ENCODE results near the gene SAPCD2.

SAPCD2 gene

DNA sequence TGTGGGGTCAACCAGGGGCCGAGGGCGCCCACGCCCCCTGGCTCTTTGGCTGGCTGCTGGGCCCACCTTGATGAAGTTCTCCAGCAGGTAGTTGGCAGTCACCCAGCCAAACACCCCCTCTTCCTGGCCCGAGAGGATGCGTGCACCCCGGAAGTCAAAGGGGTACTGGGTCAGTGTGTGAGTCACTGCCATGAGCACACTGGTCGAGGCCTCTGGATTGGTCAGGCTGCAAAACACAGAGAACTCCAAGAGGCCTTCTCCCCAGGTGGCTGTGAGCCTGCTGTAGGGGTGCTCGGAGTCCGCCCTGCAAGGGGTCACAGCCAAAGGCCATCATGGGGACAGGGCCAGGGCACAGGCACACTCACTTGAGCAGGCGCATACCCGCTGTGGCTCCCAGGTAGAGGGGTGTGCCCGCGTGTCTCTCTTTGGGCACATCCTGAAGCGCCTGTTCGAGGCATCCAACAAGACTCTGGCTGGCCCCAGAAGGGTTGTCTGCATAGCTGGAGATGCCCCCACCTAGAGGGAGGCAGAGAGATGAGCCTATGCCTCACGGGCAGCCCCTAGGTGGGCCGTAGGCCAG is 19.1 kb downstream of the SAPCD2 start:
- Histone ChIP-seq H3K9me3 (ENCODE audit: control insufficient read depth, low read length) (no peaks in the 10 kb centered on the region), H3K4me3 (ENCODE audit: extremely low read depth, insufficient read depth, low read length, poor library complexity, severe bottlenecking) (no peak overlapping the region), H3K4me1 (ENCODE audit: control insufficient read depth, insufficient read depth, low read length, poor library complexity, severe bottlenecking) (peaks cover 2% of the 10 kb centered on the region), H3K27ac (ENCODE audit: low read depth, low read length, severe bottlenecking) (no peak overlapping the region), H3K36me3 (ENCODE audit: control insufficient read depth, insufficient read depth, low read length) (no peaks in the 10 kb centered on the region)
- 89 to 91% methylated on average over 13 to 15 of the region's 17 CpGs for WGBS, 2 experiments (ENCODE audit: insufficient coverage in 2 of 2)

DNA sequence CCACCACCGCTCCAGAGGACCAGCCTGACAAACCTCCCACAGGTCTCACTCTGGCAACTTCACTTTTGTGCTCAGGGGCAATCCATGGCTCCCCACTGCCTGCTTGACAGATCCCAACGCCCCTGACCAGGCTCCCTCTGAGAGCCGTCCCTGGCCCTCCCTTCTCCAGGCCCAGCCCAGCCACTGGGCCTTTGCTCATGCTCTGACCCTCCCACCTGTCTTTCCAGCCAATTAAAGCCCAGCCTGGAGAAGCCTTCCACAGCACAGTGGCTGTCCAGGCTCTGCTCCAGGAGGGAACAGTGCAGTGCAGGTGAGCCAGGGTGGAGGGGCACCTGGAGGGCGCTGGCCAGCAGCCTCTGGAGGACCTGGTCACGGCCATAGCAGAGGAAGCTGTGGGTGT is 19.8 kb downstream of the SAPCD2 start:
- Histone ChIP-seq H3K4me1 (ENCODE audit: control insufficient read depth, insufficient read depth, low read length, poor library complexity, severe bottlenecking) (peaks cover 2% of the 10 kb centered on the region), H3K27ac (ENCODE audit: low read depth, low read length, severe bottlenecking) (no peak overlapping the region), H3K36me3 (ENCODE audit: control insufficient read depth, insufficient read depth, low read length) (no peaks in the 10 kb centered on the region), H3K4me3 (ENCODE audit: extremely low read depth, insufficient read depth, low read length, poor library complexity, severe bottlenecking) (no peak overlapping the region), H3K9me3 (ENCODE audit: control insufficient read depth, low read length) (no peaks in the 10 kb centered on the region)
- WGBS, 2 experiments (ENCODE audit: insufficient coverage in 2 of 2), result 74% methylated on average over 5 of the region's 5 CpGs

DNA sequence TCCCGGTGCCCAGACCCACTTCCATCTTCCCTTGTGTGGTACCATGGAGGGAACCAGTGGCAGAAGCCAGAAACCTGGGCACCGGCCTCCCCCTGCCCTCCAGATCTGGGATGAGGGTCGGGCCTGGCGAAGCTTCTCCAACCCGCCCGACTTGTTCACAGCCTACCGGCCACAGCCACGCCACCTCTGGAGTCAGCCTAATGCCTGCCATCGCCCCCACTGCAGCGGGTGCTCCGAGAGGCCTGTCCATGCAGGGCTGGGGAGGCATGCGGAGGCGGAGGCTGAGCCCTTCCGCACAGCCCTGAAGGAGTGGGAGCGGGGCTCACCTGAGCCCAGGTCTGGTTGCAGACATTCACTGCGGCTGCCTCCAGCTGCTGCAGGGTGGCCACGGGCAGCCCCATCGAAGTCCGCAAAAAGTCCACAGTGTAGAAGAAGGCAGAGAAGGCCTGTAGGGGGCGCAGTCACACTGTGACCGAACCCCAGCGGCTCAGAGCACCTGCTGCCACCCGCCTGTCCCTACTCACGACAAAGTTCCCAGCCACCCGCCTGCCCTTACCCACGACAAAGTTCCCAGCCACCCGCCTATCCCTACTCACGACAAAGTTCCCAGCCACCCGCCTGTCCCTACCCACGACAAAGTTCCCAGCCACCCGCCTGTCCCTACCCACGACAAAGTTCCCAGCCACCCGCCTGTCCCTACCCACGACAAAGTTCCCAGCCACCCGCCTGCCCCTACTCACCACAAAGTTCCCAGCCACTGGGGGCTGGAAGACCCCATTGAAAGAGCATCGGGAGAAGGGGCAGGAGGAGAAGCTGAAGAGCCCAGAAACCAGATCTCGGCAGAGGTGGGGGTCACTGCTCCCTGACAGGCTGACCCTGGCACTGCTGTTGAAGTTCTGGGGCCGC is 20.6 kb downstream of the SAPCD2 start:
- Histone ChIP-seq H3K4me1 (ENCODE audit: control insufficient read depth, insufficient read depth, low read length, poor library complexity, severe bottlenecking) (peaks cover 2% of the 10 kb centered on the region), H3K9me3 (ENCODE audit: control insufficient read depth, low read length) (no peaks in the 10 kb centered on the region), H3K4me3 (ENCODE audit: extremely low read depth, insufficient read depth, low read length, poor library complexity, severe bottlenecking) (no peak overlapping the region), H3K27ac (ENCODE audit: low read depth, low read length, severe bottlenecking) (no peak overlapping the region), H3K36me3 (ENCODE audit: control insufficient read depth, insufficient read depth, low read length) (no peaks in the 10 kb centered on the region)
- WGBS, 2 experiments (ENCODE audit: insufficient coverage in 2 of 2), result 39 to 50% methylated on average over 29 to 38 of the region's 38 CpGs

DNA sequence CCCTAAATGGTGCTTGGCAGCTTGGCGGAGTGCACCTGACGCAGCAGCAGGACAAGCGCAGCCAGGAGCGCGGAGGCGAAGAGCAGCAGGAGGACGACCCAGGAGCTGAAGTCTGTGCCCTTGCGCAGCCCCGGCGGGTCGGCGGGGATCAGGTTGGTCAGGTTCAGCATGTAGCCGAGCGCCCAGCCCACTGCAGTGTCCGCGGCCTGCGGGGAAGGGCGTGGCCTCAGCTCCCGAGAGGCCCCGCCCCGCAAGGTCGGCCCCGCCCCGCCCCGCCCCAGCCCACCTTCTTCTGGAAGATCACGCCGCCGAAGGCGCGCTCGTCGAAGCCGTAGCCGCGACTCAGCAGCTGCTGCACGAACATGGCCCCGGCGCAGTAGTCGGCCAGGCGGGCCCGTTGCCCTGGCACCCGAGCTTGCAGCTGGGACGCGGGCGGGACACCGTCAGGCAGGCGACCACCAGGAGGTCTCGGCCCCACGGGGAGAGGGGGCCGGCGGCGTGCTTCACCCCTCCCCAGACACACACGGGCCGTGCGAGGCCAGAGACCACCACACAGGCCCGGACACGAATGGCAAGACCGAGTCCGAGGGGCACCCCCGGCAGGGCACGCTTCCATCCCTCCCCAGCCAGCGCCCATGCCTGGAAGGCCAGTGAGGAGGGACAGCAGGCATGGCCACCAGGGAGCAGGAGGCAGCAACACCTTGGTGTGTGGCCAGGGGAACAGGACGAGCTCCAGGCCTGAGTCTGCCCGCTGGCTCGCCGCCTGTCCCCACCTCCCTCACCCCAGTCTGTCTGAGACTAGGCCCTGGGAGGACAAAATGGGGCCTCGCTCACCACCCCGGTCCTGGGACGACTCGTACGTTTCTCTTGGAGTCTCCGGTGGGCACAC is 21.5 kb downstream of the SAPCD2 start:
- Histone ChIP-seq H3K27ac (ENCODE audit: low read depth, low read length, severe bottlenecking) (no peak overlapping the region), H3K4me3 (ENCODE audit: extremely low read depth, insufficient read depth, low read length, poor library complexity, severe bottlenecking) (no peak overlapping the region), H3K4me1 (ENCODE audit: control insufficient read depth, insufficient read depth, low read length, poor library complexity, severe bottlenecking) (peaks cover 2% of the 10 kb centered on the region), H3K36me3 (ENCODE audit: control insufficient read depth, insufficient read depth, low read length) (no peaks in the 10 kb centered on the region), H3K9me3 (ENCODE audit: control insufficient read depth, low read length) (no peaks in the 10 kb centered on the region)
- 54 to 60% methylated on average over 56 of the region's 72 CpGs for WGBS, 2 experiments (ENCODE audit: insufficient coverage in 2 of 2)

DNA sequence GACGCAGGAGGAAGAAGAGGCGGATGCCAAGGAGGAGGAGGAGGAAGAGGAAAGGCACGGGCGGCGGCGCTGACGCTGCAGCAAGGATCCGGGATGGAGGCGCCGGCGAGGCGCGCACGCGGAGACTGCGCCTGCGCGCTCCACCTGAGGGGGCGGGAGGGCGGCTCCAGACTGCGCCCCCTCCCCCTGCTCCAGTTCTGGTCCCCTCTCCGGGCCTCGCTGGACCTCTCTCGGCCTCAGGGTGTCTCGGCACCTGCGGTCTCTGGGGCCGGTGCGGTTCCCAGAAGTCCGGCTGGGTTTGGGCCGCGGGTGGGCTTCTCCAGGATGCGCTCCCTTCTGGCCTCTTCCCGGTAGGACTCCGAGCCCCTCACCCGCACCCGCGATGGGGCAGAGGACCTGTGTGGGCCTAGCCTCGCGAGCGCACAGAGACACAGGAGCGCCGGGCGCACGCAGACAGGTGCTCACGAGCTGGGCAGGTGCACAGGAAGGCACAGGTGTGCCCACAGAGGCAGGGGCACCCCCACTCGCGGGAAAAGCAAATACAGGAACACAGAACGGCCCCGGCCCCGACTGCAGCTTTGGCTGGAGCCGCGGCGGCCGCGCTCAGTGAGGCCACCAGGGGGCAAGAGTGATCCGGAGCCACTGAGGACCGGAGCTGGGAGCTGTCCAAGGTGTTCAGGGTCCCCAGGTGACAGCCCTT is 24.1 kb downstream of the SAPCD2 start, which contains the start of gene NPDC1:
TSS of gene NPDC1 (minus strand) at position 90 of the 700 bp plus-strand sequence. CDS start 188 bp downstream, outside the sequence.
- Histone ChIP-seq H3K36me3 (ENCODE audit: control insufficient read depth, insufficient read depth, low read length) (no peaks in the 10 kb centered on the region), H3K4me1 (ENCODE audit: control insufficient read depth, insufficient read depth, low read length, poor library complexity, severe bottlenecking) (no peaks in the 10 kb centered on the region), H3K9me3 (ENCODE audit: control insufficient read depth, low read length) (no peaks in the 10 kb centered on the region), H3K27ac (ENCODE audit: low read depth, low read length, severe bottlenecking) (no peak within 1 kb of the TSS), H3K4me3 (ENCODE audit: extremely low read depth, insufficient read depth, low read length, poor library complexity, severe bottlenecking) (peak within 1 kb of the TSS; percentile 50)
- WGBS, 2 experiments (ENCODE audit: insufficient coverage in 2 of 2), result 0 to 1% methylated on average over 56 to 57 of the region's 57 CpGs

DNA sequence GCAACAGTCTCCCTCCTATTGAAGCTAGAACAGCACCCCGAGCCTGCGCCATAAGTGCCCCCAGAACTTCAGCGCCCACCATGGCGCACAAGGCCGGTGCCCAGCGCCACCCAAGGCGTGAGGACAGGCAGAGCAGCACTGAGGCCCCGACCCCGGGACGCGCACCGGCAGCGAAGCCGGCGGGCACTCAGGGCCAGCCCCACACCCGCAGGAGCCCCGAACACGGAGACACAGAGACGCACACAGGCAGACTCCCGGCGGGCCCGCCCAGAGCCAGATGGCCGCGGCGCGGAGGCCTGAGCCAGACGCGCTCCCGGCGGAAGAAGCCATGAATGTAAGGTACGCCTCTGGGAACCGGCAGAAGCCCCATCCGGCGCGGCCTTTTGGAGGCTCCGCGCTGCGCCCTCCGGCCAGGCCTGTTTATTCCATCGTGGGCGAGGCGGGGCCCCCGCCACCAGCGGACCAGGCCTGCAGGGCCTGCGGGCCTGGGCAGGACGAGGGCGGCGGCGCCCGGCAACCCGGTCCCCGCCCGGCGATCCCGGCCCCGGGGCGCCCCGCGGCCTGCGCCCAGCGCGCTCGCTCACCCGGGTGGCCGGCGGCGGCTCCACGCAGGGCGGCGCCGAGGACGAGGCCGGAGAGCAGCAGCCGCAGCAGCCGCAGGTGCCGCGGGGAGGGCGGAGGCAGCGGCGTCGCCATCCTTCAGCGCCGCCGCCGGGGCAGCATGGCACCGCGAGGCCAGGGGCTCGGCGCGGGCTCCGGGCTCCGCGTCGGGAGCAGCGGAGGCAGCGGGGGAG is 24.9 kb downstream of the SAPCD2 start:
- H3K4me3 ChIP-seq (ENCODE audit: extremely low read depth, insufficient read depth, low read length, poor library complexity, severe bottlenecking), result peak overlapping the region; percentile 50
- no peak overlapping the region for H3K27ac ChIP-seq (ENCODE audit: low read depth, low read length, severe bottlenecking)
- H3K36me3 ChIP-seq (ENCODE audit: control insufficient read depth, insufficient read depth, low read length), result no peaks in the 10 kb centered on the region
- WGBS, 2 experiments (ENCODE audit: insufficient coverage in 2 of 2), result 7 to 8% methylated on average over 75 to 77 of the region's 96 CpGs
- no peaks in the 10 kb centered on the region for H3K9me3 ChIP-seq (ENCODE audit: control insufficient read depth, low read length)
- H3K4me1 ChIP-seq (ENCODE audit: control insufficient read depth, insufficient read depth, low read length, poor library complexity, severe bottlenecking), result no peaks in the 10 kb centered on the region

DNA sequence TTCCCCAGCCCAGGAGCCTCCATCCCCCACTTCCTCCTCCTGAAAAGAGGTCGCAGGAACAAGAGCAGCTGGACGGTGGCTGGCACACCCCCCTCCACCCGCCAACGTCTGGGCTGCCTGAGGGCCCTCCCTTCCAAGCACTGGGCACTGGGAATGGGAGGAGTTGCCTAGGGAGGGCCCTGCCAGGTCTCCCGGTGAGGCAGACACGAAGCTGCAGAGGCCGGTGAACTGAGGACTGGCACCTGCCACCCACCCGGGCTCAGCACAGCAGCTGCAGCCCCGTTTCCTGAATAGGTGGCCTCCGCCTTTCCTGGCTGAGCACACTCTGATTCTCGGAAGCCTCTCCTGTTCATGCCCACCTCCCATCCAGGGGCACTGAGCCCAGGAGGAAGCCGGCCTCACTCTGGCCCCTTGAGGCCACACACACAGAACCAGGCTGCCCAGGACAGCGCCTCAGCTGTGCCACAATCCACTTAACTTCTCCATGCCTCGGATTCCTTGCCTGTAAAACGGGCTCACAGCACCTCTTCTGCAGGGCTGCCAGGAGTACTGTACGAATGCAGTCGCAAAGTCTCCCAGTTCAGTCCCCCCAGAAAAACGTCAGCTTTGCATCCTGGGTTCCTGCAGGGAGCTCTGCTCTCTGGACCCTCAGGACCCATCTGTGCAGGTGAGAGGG is 25.7 kb downstream of the SAPCD2 start:
- Histone ChIP-seq H3K4me1 (ENCODE audit: control insufficient read depth, insufficient read depth, low read length, poor library complexity, severe bottlenecking) (no peaks in the 10 kb centered on the region), H3K4me3 (ENCODE audit: extremely low read depth, insufficient read depth, low read length, poor library complexity, severe bottlenecking) (peak overlapping the region; percentile 50), H3K36me3 (ENCODE audit: control insufficient read depth, insufficient read depth, low read length) (peaks cover 3% of the 10 kb centered on the region), H3K27ac (ENCODE audit: low read depth, low read length, severe bottlenecking) (no peak overlapping the region), H3K9me3 (ENCODE audit: control insufficient read depth, low read length) (no peaks in the 10 kb centered on the region)
- WGBS, 2 experiments (ENCODE audit: insufficient coverage in 2 of 2), result 77 to 83% methylated on average over 14 to 18 of the region's 18 CpGs

DNA sequence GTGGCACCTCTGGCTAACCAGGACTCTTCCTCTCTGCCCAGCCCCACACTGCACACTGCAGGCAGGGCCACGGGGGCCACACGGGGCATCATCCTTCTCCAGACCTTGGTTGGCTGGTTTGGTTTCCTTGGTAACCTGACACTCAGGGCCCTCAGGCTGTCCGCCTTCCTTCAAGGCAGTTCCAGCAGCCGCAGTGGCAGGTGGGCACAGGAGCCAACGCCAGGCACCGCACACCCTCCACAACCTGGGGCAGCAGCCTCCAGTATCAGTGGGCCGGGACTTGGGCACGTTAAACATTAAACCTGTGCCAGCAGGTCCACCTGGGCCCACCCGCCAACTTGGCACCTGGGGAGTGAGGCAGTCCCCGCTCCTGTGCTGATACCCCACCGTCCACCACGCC is 26.3 kb downstream of the SAPCD2 start:
- no peak overlapping the region for H3K4me3 ChIP-seq (ENCODE audit: extremely low read depth, insufficient read depth, low read length, poor library complexity, severe bottlenecking)
- H3K27ac ChIP-seq (ENCODE audit: low read depth, low read length, severe bottlenecking), result no peak overlapping the region
- 76 to 85% methylated on average over 8 to 12 of the region's 12 CpGs for WGBS, 2 experiments (ENCODE audit: insufficient coverage in 2 of 2)

More for the DNA sequence above, 26.3 kb downstream of the SAPCD2 start:
- no peaks in the 10 kb centered on the region for H3K4me1 ChIP-seq (ENCODE audit: control insufficient read depth, insufficient read depth, low read length, poor library complexity, severe bottlenecking)
- no peaks in the 10 kb centered on the region for H3K9me3 ChIP-seq (ENCODE audit: control insufficient read depth, low read length)
- peaks cover 9% of the 10 kb centered on the region for H3K36me3 ChIP-seq (ENCODE audit: control insufficient read depth, insufficient read depth, low read length)
